Activated T-cell treated with anti-CD3 and anti-CD28 coated beads, Interleukin-2, amount 50 U/mL, for 24 hours (primary cell): ENCODE results near the gene LRRC26.
"Not testable (repeated sequence)": the region's sequence is repeated elsewhere in the genome, so short reads cannot be mapped to it uniquely, and the experiment has no call there.

Experiments
- DNase-seq: peaks from one replicate; pipeline ENCODE4 v3.0.0-alpha.2; 2020
- H3K27ac Mint-ChIP-seq: 2 replicates; pipeline ENCODE4 v1.8.0; 2020; ENCODE audit warnings: mild to moderate bottlenecking, mixed read lengths
- H3K27me3 Mint-ChIP-seq: 2 replicates; pipeline ENCODE4 v1.8.0; 2020; ENCODE audit warnings: mixed read lengths
- H3K36me3 Mint-ChIP-seq: 2 replicates; pipeline ENCODE4 v1.8.0; 2020; ENCODE audit warnings: low read depth, mixed read lengths
- H3K4me1 Mint-ChIP-seq: 2 replicates; pipeline ENCODE4 v1.8.0; 2020; ENCODE audit warnings: low read depth, mixed read lengths
- H3K4me3 Mint-ChIP-seq: 2 replicates; pipeline ENCODE4 v1.8.0; 2020; ENCODE audit warnings: mild to moderate bottlenecking, moderate library complexity, mixed read lengths
- H3K9me3 Mint-ChIP-seq: 2 replicates; pipeline ENCODE4 v1.8.0; 2020; ENCODE audit warnings: mixed read lengths

Gene LRRC26

GRCh38 chr9:137121927-137122795 lies 47.7 kb downstream of the LRRC26 start:
- not testable (repeated sequence) for DNase-seq, H3K4me3 Mint-ChIP-seq, H3K9me3 Mint-ChIP-seq, H3K36me3 Mint-ChIP-seq, H3K27ac Mint-ChIP-seq, H3K27me3 Mint-ChIP-seq
- H3K4me1 Mint-ChIP-seq: peaks cover 24% of the 10 kb centered on the region
